SU-DHL-6 (cell line): ENCODE measurements around the gene BAZ2A.

Experiments
- H2AFZ ChIP-seq: fragments of 200-600 bp; sonication (generic); 2 replicates; pipeline ENCODE4 v1.6.1; 2014; ENCODE audit warnings: low read depth, mild to moderate bottlenecking, moderate library complexity, mixed read lengths, antibody characterized with exemption, low read length; ENCODE audit not compliant: severe bottlenecking
- H3F3A ChIP-seq: fragments of 200-600 bp; shearing (Covaris generic); 2 replicates; pipeline ENCODE4 v1.6.0; 2016; ENCODE audit warnings: antibody characterized with exemption, mild to moderate bottlenecking; ENCODE audit not compliant: insufficient read depth
- H3K27ac ChIP-seq: fragments of 200-600 bp; sonication (generic); 2 replicates; pipeline ENCODE4 v1.5.1; 2016; ENCODE audit warnings: low read depth, mild to moderate bottlenecking, low read length, moderate library complexity, mixed read lengths
- H3K27me3 ChIP-seq: fragments of 200-600 bp; sonication (generic), shearing (Covaris generic); 2 replicates; pipeline ENCODE4 v1.6.0; 2014; ENCODE audit warnings: mild to moderate bottlenecking, low read length
- H3K36me3 ChIP-seq: fragments of 200-600 bp; sonication (generic); 2 replicates; pipeline ENCODE4 v1.6.1; 2014; ENCODE audit warnings: mild to moderate bottlenecking, low read length, mixed read lengths
- H3K4me2 ChIP-seq: fragments of 300-600, 200-600 bp; shearing (Covaris generic), sonication (generic); 2 replicates; pipeline ENCODE4 v1.6.0; 2014; ENCODE audit warnings: low read length, low read depth, mild to moderate bottlenecking; ENCODE audit not compliant: poor library complexity, severe bottlenecking
- H3K4me3 ChIP-seq: fragments of 200-600 bp; sonication (generic); 2 replicates; pipeline ENCODE4 v1.5.1; 2014; ENCODE audit warnings: antibody characterized with exemption, low read length, mild to moderate bottlenecking, mixed read lengths; ENCODE audit not compliant: insufficient read depth, poor library complexity, severe bottlenecking
- H3K79me2 ChIP-seq: fragments of 200-600 bp; sonication (generic); 2 replicates; pipeline ENCODE4 v1.6.1; 2014; ENCODE audit warnings: mild to moderate bottlenecking, low read length, moderate library complexity; ENCODE audit not compliant: insufficient read depth
- H3K9ac ChIP-seq: fragments of 200-600 bp; sonication (generic); 2 replicates; pipeline ENCODE4 v1.7.0; 2014; ENCODE audit warnings: mild to moderate bottlenecking, low read length
- H3K9me2 ChIP-seq: fragments of 200-600 bp; sonication (generic); replicated peaks from 2 replicates; pipeline ENCODE4 v1.6.1; 2014; ENCODE audit warnings: low read length; ENCODE audit not compliant: insufficient read depth
- H3K9me3 ChIP-seq: fragments of 200-600 bp; sonication (generic); 2 replicates; pipeline ENCODE4 v1.6.1; 2014; ENCODE audit warnings: low read length, mixed read lengths; ENCODE audit not compliant: insufficient read depth
- H4K20me1 ChIP-seq: fragments of 200-600 bp; sonication (generic); 2 replicates; pipeline ENCODE4 v1.6.1; 2014; ENCODE audit warnings: low read depth, mild to moderate bottlenecking, antibody characterized with exemption, low read length, moderate library complexity, mixed read lengths
- EZH2phosphoT487 ChIP-seq: fragments of 200-600 bp; sonication (generic), shearing (Covaris generic); conservative IDR thresholded peaks from 2 replicates; pipeline ENCODE4 v1.6.1; 2018; ENCODE audit warnings: mild to moderate bottlenecking, antibody characterized with exemption, low read length, moderate library complexity, mixed read lengths
- TF ChIP-seq, protein P1 (sequence below): fragments of 200-600 bp; sonication (generic); IDR thresholded peaks from one replicate; pipeline ENCODE4 v1.5.1; 2017; ENCODE audit warnings: antibody characterized with exemption, mild to moderate bottlenecking, low read length, moderate library complexity; ENCODE audit not compliant: insufficient read depth, poor library complexity, severe bottlenecking

Gene BAZ2A

DNA sequence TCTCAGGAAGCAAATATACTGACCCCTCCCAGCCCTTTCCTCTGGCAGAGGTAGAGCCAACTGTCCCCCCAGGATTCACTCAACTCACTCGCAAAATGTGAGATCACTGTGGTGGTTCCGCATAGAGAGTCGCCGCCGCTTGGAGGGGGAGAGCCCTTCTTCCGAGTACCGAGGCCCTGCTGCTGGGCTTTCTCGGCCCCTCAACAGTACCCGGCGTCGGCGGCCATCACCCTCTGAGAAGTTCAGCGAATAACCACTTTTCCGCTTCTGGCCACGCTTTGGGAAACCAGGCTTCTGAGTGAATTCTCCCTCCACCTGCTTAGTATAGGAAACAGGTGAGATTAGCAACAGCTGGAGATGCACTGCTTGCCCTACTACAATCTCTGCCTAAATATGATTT lies 31.1 kb downstream of the BAZ2A start:
- Histone ChIP-seq H2AFZ (no peak overlapping the region), H3K9me2 (no peaks in the 10 kb centered on the region), H4K20me1 (no peaks in the 10 kb centered on the region), H3F3A (no peaks in the 10 kb centered on the region), H3K4me2 (no peak overlapping the region), H3K27me3 (no peaks in the 10 kb centered on the region), H3K36me3 (no peaks in the 10 kb centered on the region; the same call in 1 of the 2 replicates), H3K9me3 (no peaks in the 10 kb centered on the region), H3K79me2 (no peaks in the 10 kb centered on the region), H3K9ac (no peak overlapping the region), H3K4me3 (no peak overlapping the region), H3K27ac (no peak overlapping the region)
- no peak for TF ChIP-seq EZH2phosphoT487
- TF ChIP-seq, protein P1, sequence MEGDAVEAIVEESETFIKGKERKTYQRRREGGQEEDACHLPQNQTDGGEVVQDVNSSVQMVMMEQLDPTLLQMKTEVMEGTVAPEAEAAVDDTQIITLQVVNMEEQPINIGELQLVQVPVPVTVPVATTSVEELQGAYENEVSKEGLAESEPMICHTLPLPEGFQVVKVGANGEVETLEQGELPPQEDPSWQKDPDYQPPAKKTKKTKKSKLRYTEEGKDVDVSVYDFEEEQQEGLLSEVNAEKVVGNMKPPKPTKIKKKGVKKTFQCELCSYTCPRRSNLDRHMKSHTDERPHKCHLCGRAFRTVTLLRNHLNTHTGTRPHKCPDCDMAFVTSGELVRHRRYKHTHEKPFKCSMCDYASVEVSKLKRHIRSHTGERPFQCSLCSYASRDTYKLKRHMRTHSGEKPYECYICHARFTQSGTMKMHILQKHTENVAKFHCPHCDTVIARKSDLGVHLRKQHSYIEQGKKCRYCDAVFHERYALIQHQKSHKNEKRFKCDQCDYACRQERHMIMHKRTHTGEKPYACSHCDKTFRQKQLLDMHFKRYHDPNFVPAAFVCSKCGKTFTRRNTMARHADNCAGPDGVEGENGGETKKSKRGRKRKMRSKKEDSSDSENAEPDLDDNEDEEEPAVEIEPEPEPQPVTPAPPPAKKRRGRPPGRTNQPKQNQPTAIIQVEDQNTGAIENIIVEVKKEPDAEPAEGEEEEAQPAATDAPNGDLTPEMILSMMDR, result no peak

DNA sequence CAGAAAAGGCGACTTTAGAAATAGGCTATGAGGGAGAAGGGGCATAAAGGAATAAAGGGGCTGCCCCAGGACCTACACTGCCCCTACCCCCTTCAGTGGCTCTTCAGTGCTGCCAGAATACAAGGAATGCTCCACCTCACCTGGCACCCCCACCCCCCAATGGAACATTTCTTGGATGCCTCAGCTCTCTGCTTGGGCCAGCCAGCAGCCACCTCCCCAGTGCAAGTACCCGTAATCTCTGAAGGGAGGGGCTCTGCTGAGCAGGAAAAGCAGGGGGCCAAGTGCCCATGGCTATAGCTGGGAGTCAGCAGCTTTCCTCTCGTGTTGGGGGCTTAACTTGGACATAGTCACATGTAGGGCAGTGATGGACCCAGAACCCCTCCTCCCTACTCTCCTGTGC lies 33.3 kb downstream of the BAZ2A start:
- H2AFZ ChIP-seq, result no peak overlapping the region
- H3K27ac ChIP-seq, result no peak overlapping the region
- H3K4me2 ChIP-seq, result no peak overlapping the region
- H3K27me3 ChIP-seq, result no peaks in the 10 kb centered on the region
- H3K4me3 ChIP-seq, result no peak overlapping the region
- TF ChIP-seq EZH2phosphoT487, result no peak
- TF ChIP-seq, protein P1, result no peak
- no peaks in the 10 kb centered on the region for H3K9me2 ChIP-seq
- no peaks in the 10 kb centered on the region for H3F3A ChIP-seq
- H3K36me3 ChIP-seq, result no peaks in the 10 kb centered on the region; the same call in 1 of the 2 replicates
- no peak overlapping the region for H3K9ac ChIP-seq
- no peaks in the 10 kb centered on the region for H3K9me3 ChIP-seq
- no peaks in the 10 kb centered on the region for H4K20me1 ChIP-seq
- no peaks in the 10 kb centered on the region for H3K79me2 ChIP-seq

DNA sequence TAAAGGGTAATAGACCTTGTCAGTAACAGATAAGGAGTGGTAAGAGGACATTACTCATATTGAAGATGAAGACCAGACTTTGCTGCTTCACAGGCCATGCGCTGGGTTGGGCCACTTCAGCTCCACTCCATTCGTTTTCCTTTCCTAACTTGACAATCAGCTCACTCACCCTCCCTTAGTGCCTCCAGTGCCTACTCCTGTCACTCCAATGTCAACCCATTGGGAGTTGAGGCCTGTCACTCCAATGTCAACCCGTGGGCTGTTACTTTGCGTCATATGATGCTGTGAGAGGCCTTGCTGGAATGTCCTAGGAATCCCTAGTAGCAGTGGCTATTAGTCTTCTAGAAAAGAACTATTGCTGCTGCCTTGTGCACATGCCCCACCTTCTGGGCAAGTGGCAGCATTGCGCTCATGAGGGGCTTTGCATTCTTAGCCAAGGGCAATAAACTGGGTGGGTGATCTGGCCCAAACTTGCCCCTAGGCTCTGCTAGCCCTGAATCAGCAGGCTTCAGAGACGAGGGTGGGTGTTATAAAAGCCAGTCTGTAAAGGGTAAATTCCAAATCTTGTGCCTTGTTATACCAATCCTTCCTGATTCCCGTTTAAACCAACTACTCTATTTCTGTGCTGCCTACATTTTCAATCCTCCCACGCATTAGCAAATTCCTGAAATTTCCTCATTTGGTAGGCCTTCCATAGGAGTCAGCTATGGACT lies 36.1 kb downstream of the BAZ2A start:
- H3K9me2 ChIP-seq, result no peaks in the 10 kb centered on the region
- H3K4me2 ChIP-seq, result no peak overlapping the region
- H3K9me3 ChIP-seq, result no peaks in the 10 kb centered on the region
- no peak overlapping the region for H3K4me3 ChIP-seq
- H4K20me1 ChIP-seq, result no peaks in the 10 kb centered on the region
- no peaks in the 10 kb centered on the region for H3F3A ChIP-seq
- H3K36me3 ChIP-seq, result no peaks in the 10 kb centered on the region; the same call in 1 of the 2 replicates
- no peaks in the 10 kb centered on the region for H3K27me3 ChIP-seq
- H3K9ac ChIP-seq, result no peak overlapping the region
- no peak overlapping the region for H3K27ac ChIP-seq
- H2AFZ ChIP-seq, result no peak overlapping the region
- TF ChIP-seq, protein P1, result peak; percentile 50
- TF ChIP-seq EZH2phosphoT487, result no peak
- no peaks in the 10 kb centered on the region for H3K79me2 ChIP-seq
